Measurements from ENCODE around the gene DSP. TPM values are rescaled to one million over a fixed set of nuclear protein-coding genes. Genes with fewer than 3 reads are reported as not detected.
A peak's percentile ranks its signal among the peaks of the same experiment; 100 is the strongest.

DSP gene
- total and polyA plus RNA-seq, 2 of the 13 experiments (the other 11 are each of a cell fraction or from before 2014, with no cell fraction given) = 89.8 to 117 TPM

DNA sequence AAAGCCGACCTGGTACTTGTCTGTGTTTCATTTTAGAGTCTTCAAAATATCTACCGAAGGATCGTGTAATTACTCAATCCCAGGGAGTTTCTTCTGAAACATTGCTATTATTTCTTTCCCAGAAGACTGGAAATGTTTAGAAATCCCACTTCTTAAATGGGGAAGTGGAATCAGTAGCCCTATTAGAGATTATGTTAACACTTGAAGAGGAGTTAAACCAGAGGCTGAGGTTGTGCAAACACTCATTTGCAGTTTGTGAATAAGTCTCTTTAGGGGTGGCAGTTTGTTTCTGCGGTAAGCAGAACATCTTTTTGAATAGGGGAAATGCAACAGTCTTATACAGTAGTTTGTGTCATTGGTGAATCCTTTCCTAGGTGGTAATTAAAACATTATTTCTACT lies 21.3 kb downstream of the DSP start:
- BruUV-seq (replicated peaks) = no TSS peak
- FAIRE-seq (no peak), ATAC-seq (no peak), DNase-seq (ENCODE audit: low spot score) (no peak)
- peaks cover 50% of the 10 kb centered on the region for H3K4me1 ChIP-seq (ENCODE audit: insufficient read depth, low read length)
- intact Hi-C loops (cut with micrococcal nuclease; ENCODE audit: unreplicated experiment) = loop anchor here (5.0 kb wide), 1 partner anchor 115 kb away; no protein-coding TSS in a partner anchor
- peak overlapping the region; percentile 78 for H3K27ac ChIP-seq (ENCODE audit: extremely low read length, insufficient read depth, low read length)
- H3K27me3 ChIP-seq (ENCODE audit: control insufficient read depth in 1 of 2, insufficient read depth in 2 of 2, low read length in 2 of 2) = no peaks in the 10 kb centered on the region
- no peak overlapping the region for H3K4me2 ChIP-seq (ENCODE audit: low read depth, low read length)
- ChIA-PET POLR2A (interaction anchor here (1.0 kb wide), 1 partner anchor 14 kb away, joined by 5 read pairs; no protein-coding TSS in a partner anchor), CTCF (ENCODE audit: low intra/inter-chr PET ratio, low total read pairs) (no interaction called here)
- no peak overlapping the region for H3K4me3 ChIP-seq (replicated peaks in 1 of 3; ENCODE audit: insufficient read depth in 1 of 3, low read depth in 2 of 3, low read length in 3 of 3)
- no peaks in the 10 kb centered on the region for H4K20me1 ChIP-seq (ENCODE audit: insufficient read depth, low read length)
- H2AFZ ChIP-seq (ENCODE audit: low read length) = no peak overlapping the region
- no peak overlapping the region for H3K9ac ChIP-seq (ENCODE audit: insufficient read depth, low read depth, low read length)
- H3K36me3 ChIP-seq (replicated peaks in 1 of 2; ENCODE audit: control insufficient read depth in 1 of 2, insufficient read depth in 2 of 2, low read length in 2 of 2) = peaks cover 38 to 85% of the 10 kb centered on the region in 2 experiments
- WGBS (ENCODE audit: low lambda C conversion rate) = 98% methylated on average over 4 of the region's 4 CpGs
- H3K79me2 ChIP-seq (ENCODE audit: insufficient read depth, low read length) = peaks cover 16% of the 10 kb centered on the region
- H3K9me3 ChIP-seq (ENCODE audit: low read length) = no peaks in the 10 kb centered on the region
- in situ Hi-C loops (cut with HindIII; ENCODE audit: extremely low pct_ligation_motif_present, low pct_unique_long_range_greater_than_20kb) = no loop called here
- no peak for TF ChIP-seq WIZ (CRISPR knock-in tag; IDR thresholded peaks at IDR 0.05)
- no peak for TF ChIP-seq ZFP36L2 (CRISPR knock-in tag; IDR thresholded peaks at IDR 0.05)
- no peak for TF ChIP-seq NONO (IDR thresholded peaks at IDR 0.05)
- no peak for TF ChIP-seq NONO (CRISPR knock-in tag; conservative IDR thresholded peaks at IDR 0.05)
- no peak for TF ChIP-seq NFIC (IDR thresholded peaks at IDR 0.05; ENCODE audit: low read length)
- TF ChIP-seq, protein P1, sequence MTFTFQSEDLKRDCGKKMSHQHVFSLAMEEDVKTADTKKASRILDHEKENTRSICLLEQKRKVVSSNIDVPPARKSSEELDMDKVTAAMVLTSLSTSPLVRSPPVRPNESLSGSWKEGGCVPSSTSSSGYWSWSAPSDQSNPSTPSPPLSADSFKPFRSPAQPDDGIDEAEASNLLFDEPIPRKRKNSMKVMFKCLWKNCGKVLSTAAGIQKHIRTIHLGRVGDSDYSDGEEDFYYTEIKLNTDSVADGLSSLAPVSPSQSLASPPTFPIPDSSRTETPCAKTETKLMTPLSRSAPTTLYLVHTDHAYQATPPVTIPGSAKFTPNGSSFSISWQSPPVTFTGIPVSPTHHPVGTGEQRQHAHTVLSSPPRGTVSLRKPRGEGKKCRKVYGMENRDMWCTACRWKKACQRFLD (CRISPR knock-in tag; IDR thresholded peaks at IDR 0.05; ENCODE audit: borderline replicate concordance) = no peak
- TF ChIP-seq, protein P2, sequence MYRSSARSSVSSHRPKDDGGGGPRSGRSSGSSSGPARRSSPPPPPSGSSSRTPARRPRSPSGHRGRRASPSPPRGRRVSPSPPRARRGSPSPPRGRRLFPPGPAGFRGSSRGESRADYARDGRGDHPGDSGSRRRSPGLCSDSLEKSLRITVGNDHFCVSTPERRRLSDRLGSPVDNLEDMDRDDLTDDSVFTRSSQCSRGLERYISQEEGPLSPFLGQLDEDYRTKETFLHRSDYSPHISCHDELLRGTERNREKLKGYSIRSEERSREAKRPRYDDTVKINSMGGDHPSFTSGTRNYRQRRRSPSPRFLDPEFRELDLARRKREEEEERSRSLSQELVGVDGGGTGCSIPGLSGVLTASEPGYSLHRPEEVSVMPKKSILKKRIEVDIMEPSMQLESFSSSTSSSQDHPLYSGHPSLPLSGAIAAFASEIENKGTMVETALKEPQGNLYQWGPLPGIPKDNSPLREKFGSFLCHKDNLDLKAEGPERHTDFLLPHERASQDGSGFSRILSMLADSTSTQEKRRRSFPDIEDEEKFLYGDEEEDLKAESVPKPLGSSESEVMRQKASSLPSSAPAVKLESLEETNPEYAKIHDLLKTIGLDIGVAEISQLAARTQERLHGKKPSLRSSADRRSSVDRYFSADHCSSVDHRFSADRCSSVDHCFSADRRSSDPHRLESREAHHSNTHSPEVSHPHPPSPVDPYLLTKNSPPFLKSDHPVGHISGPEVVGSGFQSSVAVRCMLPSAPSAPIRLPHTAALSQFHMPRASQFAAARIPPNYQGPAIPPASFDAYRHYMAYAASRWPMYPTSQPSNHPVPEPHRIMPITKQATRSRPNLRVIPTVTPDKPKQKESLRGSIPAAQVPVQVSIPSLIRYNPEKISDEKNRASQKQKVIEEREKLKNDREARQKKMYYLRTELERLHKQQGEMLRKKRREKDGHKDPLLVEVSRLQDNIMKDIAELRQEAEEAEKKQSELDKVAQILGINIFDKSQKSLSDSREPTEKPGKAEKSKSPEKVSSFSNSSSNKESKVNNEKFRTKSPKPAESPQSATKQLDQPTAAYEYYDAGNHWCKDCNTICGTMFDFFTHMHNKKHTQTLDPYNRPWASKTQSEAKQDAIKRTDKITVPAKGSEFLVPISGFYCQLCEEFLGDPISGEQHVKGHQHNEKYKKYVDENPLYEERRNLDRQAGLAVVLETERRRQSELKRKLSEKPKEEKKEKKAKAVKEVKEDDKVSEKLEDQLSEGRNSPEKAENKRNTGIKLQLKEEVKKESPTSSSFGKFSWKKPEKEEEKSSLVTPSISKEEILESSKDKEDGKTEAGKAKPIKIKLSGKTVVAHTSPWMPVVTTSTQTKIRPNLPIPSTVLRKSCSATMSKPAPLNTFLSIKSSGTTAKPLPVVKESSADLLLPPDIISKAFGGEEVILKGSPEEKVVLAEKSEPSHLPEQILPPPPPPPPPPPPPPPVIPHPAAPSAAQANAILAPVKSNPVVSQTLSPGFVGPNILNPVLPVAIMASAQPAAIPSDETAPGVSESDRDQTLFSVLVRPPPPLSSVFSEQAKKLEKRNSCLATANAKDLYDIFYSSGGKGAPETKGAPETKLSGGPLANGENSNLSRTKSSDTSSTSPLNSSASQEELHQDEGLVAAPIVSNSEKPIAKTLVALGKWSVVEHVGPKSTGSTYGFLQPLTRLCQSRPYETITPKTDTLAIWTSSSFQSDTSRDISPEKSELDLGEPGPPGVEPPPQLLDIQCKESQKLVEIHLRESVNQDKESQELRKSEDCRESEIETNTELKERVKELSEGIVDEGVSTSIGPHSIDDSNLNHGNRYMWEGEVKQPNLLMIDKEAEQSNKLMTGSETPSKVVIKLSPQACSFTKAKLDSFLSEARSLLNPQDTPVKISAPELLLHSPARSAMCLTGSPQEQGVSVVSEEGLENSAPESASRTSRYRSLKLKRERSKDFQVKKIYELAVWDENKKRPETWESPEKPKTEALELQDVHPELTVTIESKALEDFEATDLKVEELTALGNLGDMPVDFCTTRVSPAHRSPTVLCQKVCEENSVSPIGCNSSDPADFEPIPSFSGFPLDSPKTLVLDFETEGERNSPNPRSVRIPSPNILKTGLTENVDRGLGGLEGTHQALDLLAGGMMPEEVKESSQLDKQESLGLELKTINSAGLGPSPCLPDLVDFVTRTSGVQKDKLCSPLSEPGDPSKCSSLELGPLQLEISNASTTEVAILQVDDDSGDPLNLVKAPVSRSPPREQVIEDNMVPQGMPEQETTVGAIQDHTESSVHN (CRISPR knock-in tag; IDR thresholded peaks at IDR 0.05) = no peak
- no peak for TF ChIP-seq KDM3A (CRISPR knock-in tag; IDR thresholded peaks at IDR 0.05; ENCODE audit: low read depth)
- TF ChIP-seq, protein P3, sequence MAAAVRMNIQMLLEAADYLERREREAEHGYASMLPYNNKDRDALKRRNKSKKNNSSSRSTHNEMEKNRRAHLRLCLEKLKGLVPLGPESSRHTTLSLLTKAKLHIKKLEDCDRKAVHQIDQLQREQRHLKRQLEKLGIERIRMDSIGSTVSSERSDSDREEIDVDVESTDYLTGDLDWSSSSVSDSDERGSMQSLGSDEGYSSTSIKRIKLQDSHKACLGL (CRISPR knock-in tag; IDR thresholded peaks at IDR 0.05) = no peak
- no peak for TF ChIP-seq KLF12 (CRISPR knock-in tag; IDR thresholded peaks at IDR 0.05; ENCODE audit: borderline replicate concordance)
- TF ChIP-seq ZNF343 (CRISPR knock-in tag; IDR thresholded peaks at IDR 0.05) = no peak
- TF ChIP-seq CBX2 (IDR thresholded peaks at IDR 0.05; ENCODE audit: low read depth, low read length) = no peak
- TF ChIP-seq CBX2 (CRISPR knock-in tag; IDR thresholded peaks at IDR 0.05; ENCODE audit: low read depth) = no peak
- no peak for TF ChIP-seq GFI1 (CRISPR knock-in tag; IDR thresholded peaks at IDR 0.05; ENCODE audit: borderline replicate concordance)
- no peak for TF ChIP-seq PAWR (CRISPR knock-in tag; IDR thresholded peaks at IDR 0.05; ENCODE audit: borderline replicate concordance)
- TF ChIP-seq BHLHE40 (IDR thresholded peaks at IDR 0.05; ENCODE audit: low read length) = no peak
